ENCODE results near the gene KRTAP10-6.

DNA sequence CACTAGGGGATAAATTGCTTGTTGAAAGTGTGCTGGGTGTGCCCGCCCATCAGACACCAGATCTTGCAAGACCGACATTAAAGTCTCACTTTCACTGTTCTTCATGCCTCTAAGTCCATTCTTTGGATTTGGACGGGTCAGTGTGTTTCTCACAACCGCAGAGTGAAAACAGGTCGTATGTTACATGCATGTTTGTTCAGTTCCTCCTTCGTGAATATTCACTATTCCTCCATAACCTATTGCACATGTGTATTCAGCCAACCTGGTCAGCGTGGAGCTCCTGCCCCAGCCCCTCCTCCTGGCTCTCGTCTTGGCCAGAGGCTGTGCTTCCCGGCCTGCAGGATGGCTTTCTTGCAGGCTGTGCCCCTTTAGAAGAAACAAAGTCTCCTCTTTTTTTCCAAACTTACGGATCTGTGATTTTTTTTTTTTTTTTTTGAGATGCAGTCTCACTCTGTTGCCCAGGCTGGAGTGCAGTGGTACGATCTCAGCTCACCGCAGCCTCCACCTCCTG, 2.2 kb upstream of the KRTAP10-6 start:
- no peak for TF ChIP-seq TAF1 (IDR thresholded peaks at IDR 0.05; ENCODE audit: low read depth)
- TF ChIP-seq EP300 (IDR thresholded peaks at IDR 0.05; ENCODE audit: borderline replicate concordance), result no peak
- TF ChIP-seq EGR1 (IDR thresholded peaks at IDR 0.05), result no peak
- TF ChIP-seq ZBTB7A (IDR thresholded peaks at IDR 0.05; ENCODE audit: low read depth), result no peak
- TF ChIP-seq RAD21 (IDR thresholded peaks at IDR 0.05; ENCODE audit: low read depth), result no peak
- no peak for TF ChIP-seq NFIC (IDR thresholded peaks at IDR 0.05)
- TF ChIP-seq, protein P1, sequence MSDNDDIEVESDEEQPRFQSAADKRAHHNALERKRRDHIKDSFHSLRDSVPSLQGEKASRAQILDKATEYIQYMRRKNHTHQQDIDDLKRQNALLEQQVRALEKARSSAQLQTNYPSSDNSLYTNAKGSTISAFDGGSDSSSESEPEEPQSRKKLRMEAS (IDR thresholded peaks at IDR 0.05), result no peak
- TF ChIP-seq, protein P2, sequence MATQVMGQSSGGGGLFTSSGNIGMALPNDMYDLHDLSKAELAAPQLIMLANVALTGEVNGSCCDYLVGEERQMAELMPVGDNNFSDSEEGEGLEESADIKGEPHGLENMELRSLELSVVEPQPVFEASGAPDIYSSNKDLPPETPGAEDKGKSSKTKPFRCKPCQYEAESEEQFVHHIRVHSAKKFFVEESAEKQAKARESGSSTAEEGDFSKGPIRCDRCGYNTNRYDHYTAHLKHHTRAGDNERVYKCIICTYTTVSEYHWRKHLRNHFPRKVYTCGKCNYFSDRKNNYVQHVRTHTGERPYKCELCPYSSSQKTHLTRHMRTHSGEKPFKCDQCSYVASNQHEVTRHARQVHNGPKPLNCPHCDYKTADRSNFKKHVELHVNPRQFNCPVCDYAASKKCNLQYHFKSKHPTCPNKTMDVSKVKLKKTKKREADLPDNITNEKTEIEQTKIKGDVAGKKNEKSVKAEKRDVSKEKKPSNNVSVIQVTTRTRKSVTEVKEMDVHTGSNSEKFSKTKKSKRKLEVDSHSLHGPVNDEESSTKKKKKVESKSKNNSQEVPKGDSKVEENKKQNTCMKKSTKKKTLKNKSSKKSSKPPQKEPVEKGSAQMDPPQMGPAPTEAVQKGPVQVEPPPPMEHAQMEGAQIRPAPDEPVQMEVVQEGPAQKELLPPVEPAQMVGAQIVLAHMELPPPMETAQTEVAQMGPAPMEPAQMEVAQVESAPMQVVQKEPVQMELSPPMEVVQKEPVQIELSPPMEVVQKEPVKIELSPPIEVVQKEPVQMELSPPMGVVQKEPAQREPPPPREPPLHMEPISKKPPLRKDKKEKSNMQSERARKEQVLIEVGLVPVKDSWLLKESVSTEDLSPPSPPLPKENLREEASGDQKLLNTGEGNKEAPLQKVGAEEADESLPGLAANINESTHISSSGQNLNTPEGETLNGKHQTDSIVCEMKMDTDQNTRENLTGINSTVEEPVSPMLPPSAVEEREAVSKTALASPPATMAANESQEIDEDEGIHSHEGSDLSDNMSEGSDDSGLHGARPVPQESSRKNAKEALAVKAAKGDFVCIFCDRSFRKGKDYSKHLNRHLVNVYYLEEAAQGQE (IDR thresholded peaks at IDR 0.05; ENCODE audit: low read depth), result no peak
- TF ChIP-seq TCF12 (IDR thresholded peaks at IDR 0.05; ENCODE audit: low read depth), result no peak
- TF ChIP-seq CREB1 (IDR thresholded peaks at IDR 0.05; ENCODE audit: low read depth), result no peak

All from Ishikawa (cell line).